Calu3 (cell line): ENCODE measurements around the gene COMTD1. TPM values are rescaled to one million over a fixed set of nuclear protein-coding genes. Genes with fewer than 3 reads are reported as not detected.
"Not testable (repeated sequence)": the region's sequence is repeated elsewhere in the genome, so short reads cannot be mapped to it uniquely, and the experiment has no call there.

Experiments used
- BruUV-seq: library from RNA; stranded (reverse); fragments of 400-500 nt; replicated peaks from 2 replicates; lab custom pipeline; 2021; lab: Mats Ljungman, UMichigan
- CTCF ChIA-PET: fragments of 300-600 bp; sonication (Branson Sonifier 250); formaldehyde crosslinking; loops from one replicate; lab custom pipeline; 2022; ENCODE audit warnings: antibody characterized with exemption; lab: Charles Lee
- DNase-seq: peaks from one replicate; pipeline ENCODE4 v3.0.0; 2022
- H3K27ac Mint-ChIP-seq: one replicate; pipeline ENCODE4 v1.8.0; 2022; ENCODE audit warnings: mixed read lengths; ENCODE audit not compliant: unreplicated experiment
- H3K27me3 Mint-ChIP-seq: one replicate; pipeline ENCODE4 v1.8.0; 2022; ENCODE audit warnings: mixed read lengths; ENCODE audit not compliant: unreplicated experiment
- H3K36me3 Mint-ChIP-seq: one replicate; pipeline ENCODE4 v1.8.0; 2022; ENCODE audit warnings: mild to moderate bottlenecking, moderate library complexity, mixed read lengths; ENCODE audit not compliant: insufficient read depth, unreplicated experiment
- H3K4me1 Mint-ChIP-seq: one replicate; pipeline ENCODE4 v1.8.0; 2022; ENCODE audit warnings: mild to moderate bottlenecking, low read depth, mixed read lengths; ENCODE audit not compliant: unreplicated experiment
- H3K4me3 Mint-ChIP-seq: one replicate; pipeline ENCODE4 v1.8.0; 2022; ENCODE audit warnings: mild to moderate bottlenecking, low read depth, moderate library complexity, mixed read lengths; ENCODE audit not compliant: unreplicated experiment
- H3K9me3 Mint-ChIP-seq: one replicate; pipeline ENCODE4 v1.8.0; 2022; ENCODE audit warnings: low read depth, mixed read lengths; ENCODE audit not compliant: unreplicated experiment
- intact Hi-C: fragments of 100-400 bp; cut with micrococcal nuclease; formaldehyde crosslinking; loops from one replicate; pipeline ENCODE4 v1.10.0; 2022; ENCODE audit not compliant: unreplicated experiment
- total RNA-seq: library from RNA; stranded (reverse); gene quantifications from 2 replicates; pipeline ENCODE4 v1.2.3, GENCODE V29; 2022
- TF ChIP-seq, protein P1 (sequence below): fragments of 200-600 bp; IDR thresholded peaks from one replicate; pipeline ENCODE4 v1.8.0; 2022; ENCODE audit warnings: antibody characterized with exemption; ENCODE audit not compliant: unreplicated experiment

Gene COMTD1
- total RNA-seq, 1 experiment from 2014 or later: 52.4 TPM

DNA sequence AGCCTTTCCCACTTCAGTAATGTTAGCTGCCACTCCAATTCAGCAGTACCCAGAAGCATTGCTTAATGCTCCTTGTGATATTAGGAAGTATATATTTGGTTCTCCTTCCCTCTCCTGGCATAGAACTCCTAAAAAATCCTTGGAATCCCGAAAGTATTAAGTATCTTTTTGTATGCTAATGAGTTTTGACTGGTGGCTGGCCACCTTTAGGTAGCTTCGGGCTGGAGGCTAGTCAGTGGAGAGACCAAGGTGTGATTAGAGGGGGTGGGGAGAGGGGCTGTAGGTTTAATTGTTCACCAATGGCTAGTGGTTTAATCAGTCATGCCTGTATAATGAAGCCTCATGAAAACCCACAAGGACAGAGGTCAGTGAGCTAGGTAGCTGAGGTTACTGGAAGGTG is 12.2 kb downstream of the COMTD1 start:
- CTCF ChIA-PET: interaction anchor here (1.0 to 1.4 kb wide), 2 partner anchors 12 to 27 kb away, joined by 3 to 4 read pairs; no protein-coding TSS in a partner anchor
- peak overlapping the region; percentile 48 for H3K27ac Mint-ChIP-seq
- intact Hi-C loops: no loop called here
- BruUV-seq: no TSS peak
- peaks cover 85% of the 10 kb centered on the region for H3K36me3 Mint-ChIP-seq
- peaks cover 70% of the 10 kb centered on the region for H3K4me1 Mint-ChIP-seq
- no peaks in the 10 kb centered on the region for H3K27me3 Mint-ChIP-seq
- DNase-seq: no peak
- H3K9me3 Mint-ChIP-seq: no peaks in the 10 kb centered on the region
- H3K4me3 Mint-ChIP-seq: peak overlapping the region; percentile 24
- TF ChIP-seq, protein P1, sequence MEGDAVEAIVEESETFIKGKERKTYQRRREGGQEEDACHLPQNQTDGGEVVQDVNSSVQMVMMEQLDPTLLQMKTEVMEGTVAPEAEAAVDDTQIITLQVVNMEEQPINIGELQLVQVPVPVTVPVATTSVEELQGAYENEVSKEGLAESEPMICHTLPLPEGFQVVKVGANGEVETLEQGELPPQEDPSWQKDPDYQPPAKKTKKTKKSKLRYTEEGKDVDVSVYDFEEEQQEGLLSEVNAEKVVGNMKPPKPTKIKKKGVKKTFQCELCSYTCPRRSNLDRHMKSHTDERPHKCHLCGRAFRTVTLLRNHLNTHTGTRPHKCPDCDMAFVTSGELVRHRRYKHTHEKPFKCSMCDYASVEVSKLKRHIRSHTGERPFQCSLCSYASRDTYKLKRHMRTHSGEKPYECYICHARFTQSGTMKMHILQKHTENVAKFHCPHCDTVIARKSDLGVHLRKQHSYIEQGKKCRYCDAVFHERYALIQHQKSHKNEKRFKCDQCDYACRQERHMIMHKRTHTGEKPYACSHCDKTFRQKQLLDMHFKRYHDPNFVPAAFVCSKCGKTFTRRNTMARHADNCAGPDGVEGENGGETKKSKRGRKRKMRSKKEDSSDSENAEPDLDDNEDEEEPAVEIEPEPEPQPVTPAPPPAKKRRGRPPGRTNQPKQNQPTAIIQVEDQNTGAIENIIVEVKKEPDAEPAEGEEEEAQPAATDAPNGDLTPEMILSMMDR: no peak

- peaks cover 85% of the 10 kb centered on the region for H3K36me3 Mint-ChIP-seq
Observed at GRCh38 chr10:75221492-75221891, 14.3 kb downstream of the COMTD1 start.

GRCh38 chr10:75220274-75220673 is 15.5 kb downstream of the COMTD1 start:
- peaks cover 57% of the 10 kb centered on the region for H3K4me1 Mint-ChIP-seq
- no TSS peak for BruUV-seq
- no peaks in the 10 kb centered on the region for H3K9me3 Mint-ChIP-seq
- intact Hi-C loops: no loop called here
- H3K27me3 Mint-ChIP-seq: no peaks in the 10 kb centered on the region
- no peak overlapping the region for H3K27ac Mint-ChIP-seq
- CTCF ChIA-PET: no interaction called here
- TF ChIP-seq, protein P1: no peak
- H3K36me3 Mint-ChIP-seq: peaks cover 91% of the 10 kb centered on the region
- DNase-seq: no peak
- no peak overlapping the region for H3K4me3 Mint-ChIP-seq

More at GRCh38 chr10:75221492-75221891, 14.3 kb downstream of the COMTD1 start:
- DNase-seq, BruUV-seq, H3K9me3 Mint-ChIP-seq, CTCF ChIA-PET, intact Hi-C loops, H3K27me3 Mint-ChIP-seq, H3K4me3 Mint-ChIP-seq: not testable (repeated sequence)
- Mint-ChIP-seq H3K4me1 (peaks cover 62% of the 10 kb centered on the region), H3K27ac (peak overlapping the region; percentile 30)

DNA sequence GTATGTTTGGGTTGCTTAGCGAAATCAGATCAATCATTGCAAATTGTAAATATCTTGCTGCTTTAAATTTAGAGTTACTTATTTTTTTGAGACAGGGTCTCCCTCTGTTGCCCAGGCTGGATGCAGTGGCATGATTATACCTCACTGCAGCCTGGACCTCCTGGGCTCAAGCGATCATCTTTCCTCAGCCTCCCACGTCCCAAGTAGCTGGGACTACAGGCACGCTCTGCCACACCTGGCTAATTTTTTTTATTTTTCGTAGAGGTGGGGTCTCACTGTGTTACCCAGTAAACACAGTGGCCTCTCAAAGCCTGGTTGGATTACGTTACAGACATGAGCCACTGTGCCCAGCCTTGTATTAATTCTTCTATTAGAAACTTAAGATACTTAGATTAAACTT is 23.4 kb downstream of the COMTD1 start:
- H3K27me3 Mint-ChIP-seq: no peaks in the 10 kb centered on the region

More for the DNA sequence above, 23.4 kb downstream of the COMTD1 start:
- H3K36me3 Mint-ChIP-seq: peaks cover 81% of the 10 kb centered on the region
- DNase-seq: no peak
- CTCF ChIA-PET: interaction anchor here (0.6 to 1.2 kb wide), 2 partner anchors 13 to 84 kb away, joined by 3 read pairs; no protein-coding TSS in a partner anchor
- BruUV-seq: no TSS peak
- H3K9me3 Mint-ChIP-seq: no peaks in the 10 kb centered on the region
- peak overlapping the region; percentile 93 for H3K27ac Mint-ChIP-seq
- intact Hi-C loops: no loop called here
- peaks cover 11% of the 10 kb centered on the region for H3K4me1 Mint-ChIP-seq
- TF ChIP-seq, protein P1: no peak
- peak overlapping the region; percentile 83 for H3K4me3 Mint-ChIP-seq
